ENCODE data around the gene LTO1.

The LTO1 gene

GRCh38 chr11:69666752-69667536, 8.2 kb downstream of the LTO1 start:
- DNase-seq (ENCODE audit: low read depth), result no peak
- no peak overlapping the region for H3K4me3 ChIP-seq (replicated peaks; ENCODE audit: low read depth, low read length)
- TF ChIP-seq CTCF (IDR thresholded peaks at IDR 0.05; ENCODE audit: low read length, missing control alignments), result no peak

- DNase-seq (ENCODE audit: low read depth), result no peak
- no peak overlapping the region for H3K4me3 ChIP-seq (replicated peaks; ENCODE audit: low read depth, low read length)
- no peak for TF ChIP-seq CTCF (IDR thresholded peaks at IDR 0.05; ENCODE audit: low read length, missing control alignments)
Observed at GRCh38 chr11:69666261-69666660, 8.9 kb downstream of the LTO1 start.

- no peak for DNase-seq (ENCODE audit: low read depth)
- H3K4me3 ChIP-seq (replicated peaks; ENCODE audit: low read depth, low read length), result no peak overlapping the region
- no peak for TF ChIP-seq CTCF (IDR thresholded peaks at IDR 0.05; ENCODE audit: low read length, missing control alignments)
Observed at GRCh38 chr11:69665669-69666068, 9.5 kb downstream of the LTO1 start.

- no peak overlapping the region for H3K4me3 ChIP-seq (replicated peaks; ENCODE audit: low read depth, low read length)
- no peak for TF ChIP-seq CTCF (IDR thresholded peaks at IDR 0.05; ENCODE audit: low read length, missing control alignments)
- no peak for DNase-seq (ENCODE audit: low read depth)
Observed at GRCh38 chr11:69664901-69665300, 10.3 kb downstream of the LTO1 start.

GRCh38 chr11:69664103-69664775, 10.9 kb downstream of the LTO1 start:
- no peak overlapping the region for H3K4me3 ChIP-seq (replicated peaks; ENCODE audit: low read depth, low read length)
- no peak for DNase-seq (ENCODE audit: low read depth)
- no peak for TF ChIP-seq CTCF (IDR thresholded peaks at IDR 0.05; ENCODE audit: low read length, missing control alignments)

- no peak for TF ChIP-seq CTCF (IDR thresholded peaks at IDR 0.05; ENCODE audit: low read length, missing control alignments)
- no peak overlapping the region for H3K4me3 ChIP-seq (replicated peaks; ENCODE audit: low read depth, low read length)
- DNase-seq (ENCODE audit: low read depth), result no peak
Observed at GRCh38 chr11:69663326-69663725, 11.8 kb downstream of the LTO1 start.
